ENCODE results near the gene MDFI.

Gene MDFI

DNA sequence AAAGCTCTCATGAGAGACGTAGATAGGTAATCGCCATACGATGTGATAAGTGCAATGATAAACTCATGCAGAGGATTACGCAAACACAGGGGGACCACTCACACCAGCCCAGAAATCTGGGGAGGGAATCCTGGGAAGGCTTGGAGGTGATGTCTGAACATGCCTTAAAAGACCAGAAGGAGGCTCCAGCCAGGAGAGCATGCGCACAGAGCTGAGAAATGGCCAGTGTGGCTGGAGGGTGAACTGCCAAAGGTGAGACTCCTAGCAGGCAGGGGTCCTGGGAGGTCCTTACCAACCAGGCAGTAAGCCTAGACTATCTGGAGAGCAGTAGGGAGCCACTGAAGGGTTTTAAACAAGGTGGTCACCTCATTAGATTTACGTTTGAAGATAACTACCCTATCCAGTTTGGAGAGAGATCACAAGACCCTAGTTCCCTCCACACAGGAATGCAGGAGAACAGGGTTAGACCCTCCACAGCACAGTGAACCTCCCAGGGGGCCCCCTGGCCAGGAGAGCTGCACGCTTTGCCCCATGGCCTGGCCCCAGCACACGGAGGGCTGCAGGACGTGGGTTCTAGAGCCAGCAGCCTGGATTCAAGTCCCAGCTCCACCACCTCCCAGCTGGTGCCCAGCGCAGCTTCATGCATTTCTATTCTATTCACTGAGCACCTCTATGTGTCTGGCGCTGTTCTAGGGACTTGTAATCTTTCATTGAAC lies 13.1 kb downstream of the MDFI start:
- no peak for DNase-seq

- DNase-seq, result no peak
Observed at GRCh38 chr6:41651962-41652657, 13.8 kb downstream of the MDFI start.

DNA sequence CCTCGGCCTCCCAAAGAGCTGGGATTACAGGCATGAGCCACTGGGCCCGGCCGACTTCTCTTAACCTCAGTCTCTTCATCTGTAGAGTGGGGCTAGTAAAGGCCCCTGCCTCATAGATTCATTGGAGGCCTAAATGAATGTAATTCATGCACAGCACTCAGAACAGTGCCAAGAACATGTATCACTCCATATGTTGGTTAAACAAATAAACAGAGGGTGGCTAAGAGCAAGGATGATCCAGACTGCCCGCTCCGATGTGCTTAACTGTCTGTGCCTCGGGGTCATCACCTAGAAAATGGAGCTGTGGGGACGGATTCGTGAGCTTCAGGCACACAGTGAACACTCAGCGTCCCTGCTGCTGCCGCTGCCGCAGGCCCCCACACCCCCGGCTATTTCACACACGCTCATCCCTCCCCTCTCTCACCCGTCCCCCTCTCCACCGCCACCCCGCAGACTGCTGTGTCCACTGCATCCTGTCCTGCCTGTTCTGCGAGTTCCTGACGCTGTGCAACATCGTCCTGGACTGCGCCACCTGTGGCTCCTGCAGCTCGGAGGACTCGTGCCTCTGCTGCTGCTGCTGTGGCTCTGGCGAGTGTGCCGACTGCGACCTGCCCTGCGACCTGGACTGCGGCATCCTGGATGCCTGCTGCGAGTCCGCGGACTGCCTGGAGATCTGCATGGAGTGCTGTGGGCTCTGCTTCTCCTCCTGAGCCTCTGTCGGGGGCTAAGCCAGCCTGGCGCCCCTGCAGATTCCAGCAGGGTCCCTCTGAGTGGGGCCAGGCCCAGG lies 14.8 kb downstream of the MDFI start:
- DNase-seq, result no peak

DNA sequence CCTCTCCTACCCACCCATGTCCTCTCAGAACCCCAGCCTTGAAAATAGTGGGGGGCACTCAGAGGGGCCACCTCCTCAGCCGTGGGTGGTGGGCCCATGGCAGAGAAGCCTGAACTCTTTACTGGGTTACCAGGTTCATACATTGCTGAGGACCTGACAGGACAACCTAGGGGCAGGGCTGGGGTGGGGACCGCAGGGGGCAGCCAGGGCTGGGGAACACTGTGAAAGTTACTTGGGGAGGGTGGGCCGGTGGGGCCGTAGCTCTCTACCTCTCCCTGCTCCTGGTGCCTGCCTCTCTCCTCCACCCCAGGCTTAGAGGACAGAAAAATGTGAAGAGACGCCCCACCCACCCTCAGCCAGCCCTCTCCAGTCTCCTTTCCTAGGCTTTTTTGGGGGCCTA lies 15.4 kb downstream of the MDFI start:
- no peak for DNase-seq

DNA sequence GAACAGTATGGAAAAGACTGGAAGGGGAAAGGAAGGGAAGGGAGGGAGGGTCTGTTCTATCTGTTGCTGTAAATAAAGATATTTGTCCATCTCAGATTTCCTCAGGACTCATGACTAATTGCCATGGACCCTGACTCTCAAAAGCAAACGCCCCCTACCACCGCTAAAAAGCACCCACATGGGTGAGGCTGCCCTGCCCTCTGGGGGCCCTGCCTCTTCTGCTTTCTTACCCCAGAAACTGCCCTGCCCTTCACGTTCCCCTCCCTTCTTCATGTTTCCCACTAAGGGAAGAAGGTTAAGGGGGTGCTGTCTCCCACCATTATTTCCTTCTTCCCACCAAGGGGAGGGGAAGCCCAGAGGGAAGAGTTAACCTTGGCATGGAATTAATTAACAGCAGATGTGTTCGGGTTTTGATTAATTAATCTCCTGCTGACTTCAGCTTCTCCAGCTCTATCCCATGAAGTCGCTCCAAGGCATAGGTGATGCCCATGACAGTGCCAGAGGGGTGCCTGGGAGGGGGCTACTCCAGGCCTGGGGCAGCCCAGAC lies 16.0 kb downstream of the MDFI start:
- peak in 1 of 2 experiments; percentile 15 for DNase-seq

GRCh38 chr6:41654698-41655151 lies 16.5 kb downstream of the MDFI start:
- no peak for DNase-seq

DNA sequence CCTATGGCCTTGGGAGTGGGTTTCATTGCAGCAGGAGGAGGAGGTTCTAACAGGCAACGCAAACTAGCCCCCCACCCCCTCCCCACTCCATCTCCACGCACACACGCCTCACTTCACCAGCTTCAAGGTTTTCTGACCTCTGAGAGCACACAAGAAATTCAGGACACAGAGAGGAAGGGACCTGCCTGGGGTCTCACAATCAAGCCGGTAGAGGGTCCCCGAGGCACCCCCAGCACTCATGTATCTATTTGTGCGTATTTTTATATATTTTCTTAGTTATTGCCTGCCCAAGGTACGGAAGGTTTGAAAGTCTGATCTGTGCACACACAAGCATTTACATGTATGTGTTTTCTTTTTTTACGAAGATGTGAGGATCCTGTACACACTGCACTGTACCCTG lies 16.9 kb downstream of the MDFI start:
- no peak for DNase-seq

DNA sequence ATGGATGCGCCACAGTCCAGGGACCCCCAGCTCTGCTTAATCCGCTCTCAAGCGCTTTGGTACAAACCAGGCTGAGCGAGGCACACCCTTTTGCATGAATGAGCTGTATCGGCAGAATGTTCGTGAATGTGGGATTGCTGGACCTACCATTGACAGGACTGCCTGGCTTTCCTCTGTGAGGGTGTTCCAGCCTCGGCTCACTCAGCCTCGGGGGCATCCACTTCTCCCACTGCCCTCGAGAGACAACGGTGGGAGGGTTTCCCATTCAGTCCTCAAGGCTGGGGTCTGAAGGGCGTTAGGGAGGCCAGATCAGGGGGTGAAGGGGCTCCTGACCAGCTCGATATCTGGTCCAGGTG lies 17.4 kb downstream of the MDFI start:
- no peak for DNase-seq

GRCh38 chr6:41656002-41656691 lies 17.9 kb downstream of the MDFI start:
- no peak for DNase-seq

DNA sequence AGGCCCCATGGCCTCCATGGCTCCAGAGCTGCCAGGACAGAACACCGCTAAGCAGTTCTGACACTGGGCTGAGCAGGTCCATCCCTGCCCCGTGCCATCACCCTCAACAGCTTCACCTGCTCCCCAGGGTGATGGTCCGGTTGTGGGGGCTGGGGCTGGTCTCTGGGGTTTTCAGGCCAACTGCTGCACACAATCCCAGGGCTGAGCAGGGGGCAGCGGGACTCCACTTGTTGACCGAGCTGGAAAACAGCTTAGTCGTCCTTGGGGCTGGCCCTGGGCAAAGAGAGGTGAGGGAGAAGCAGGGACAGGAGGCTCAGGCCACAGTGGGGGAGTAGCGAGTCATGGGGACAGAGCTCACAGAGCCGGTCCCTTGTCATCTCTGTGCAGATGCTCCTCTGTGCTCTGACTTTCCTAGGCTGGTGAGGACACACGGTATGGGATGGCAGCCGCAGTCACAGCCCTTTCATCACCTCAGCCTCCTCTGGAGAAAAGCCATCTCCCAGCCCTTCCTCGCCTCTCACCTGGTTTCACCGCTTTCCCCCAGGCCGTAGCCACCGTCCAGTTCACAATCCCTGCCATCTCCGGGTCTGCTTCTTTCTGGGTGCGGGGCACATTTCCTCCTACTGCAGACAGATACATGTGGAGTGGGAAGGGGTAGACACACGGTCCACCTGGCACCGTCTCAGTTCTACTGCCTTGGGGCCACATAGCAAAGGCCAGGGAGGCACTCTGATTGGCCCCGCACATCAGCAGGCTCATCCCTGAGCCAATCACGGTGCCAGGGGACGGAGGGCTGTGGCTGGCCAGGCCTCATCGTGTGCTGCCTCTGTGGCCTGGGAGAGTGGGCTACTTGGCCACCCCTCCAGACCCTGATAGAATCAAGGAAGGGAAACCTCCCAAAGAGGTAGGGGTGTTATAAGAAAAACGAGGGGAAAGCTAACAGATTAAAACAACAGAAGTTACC lies 19.1 kb downstream of the MDFI start:
- DNase-seq, result no peak

DNA sequence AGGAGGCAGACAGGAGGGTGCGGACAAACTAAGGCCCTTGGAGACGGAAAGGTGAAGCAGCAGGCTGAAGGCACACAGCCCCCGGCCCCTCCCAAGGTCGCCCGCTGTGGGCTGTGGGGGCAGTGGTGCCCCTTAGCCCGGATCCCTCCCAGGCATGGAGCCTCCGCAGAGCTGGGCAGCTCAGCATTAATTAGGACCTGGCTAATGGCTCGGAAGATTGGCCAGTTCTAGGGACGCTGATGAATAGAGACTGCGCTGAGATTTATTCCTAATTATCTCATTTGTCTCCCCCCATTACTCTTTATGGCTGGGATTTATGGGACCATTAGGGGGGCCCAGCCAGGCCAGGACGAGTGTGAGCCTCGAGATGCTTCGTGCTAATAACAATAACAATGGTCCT lies 20.4 kb downstream of the MDFI start:
- DNase-seq, result no peak

- DNase-seq, result no peak
Observed at GRCh38 chr6:41659935-41660334, 21.7 kb downstream of the MDFI start.

GRCh38 chr6:41663568-41663967 lies 25.3 kb downstream of the MDFI start:
- DNase-seq, result no peak

GRCh38 chr6:41664271-41664670 lies 26.0 kb downstream of the MDFI start:
- no peak for DNase-seq

GRCh38 chr6:41667195-41667594 lies 28.9 kb downstream of the MDFI start:
- DNase-seq, result no peak

GRCh38 chr6:41668968-41669367 lies 30.7 kb downstream of the MDFI start:
- DNase-seq, result no peak

GRCh38 chr6:41670703-41671360 lies 32.6 kb downstream of the MDFI start:
- peak in 1 of 2 experiments; percentile 38 for DNase-seq

DNA sequence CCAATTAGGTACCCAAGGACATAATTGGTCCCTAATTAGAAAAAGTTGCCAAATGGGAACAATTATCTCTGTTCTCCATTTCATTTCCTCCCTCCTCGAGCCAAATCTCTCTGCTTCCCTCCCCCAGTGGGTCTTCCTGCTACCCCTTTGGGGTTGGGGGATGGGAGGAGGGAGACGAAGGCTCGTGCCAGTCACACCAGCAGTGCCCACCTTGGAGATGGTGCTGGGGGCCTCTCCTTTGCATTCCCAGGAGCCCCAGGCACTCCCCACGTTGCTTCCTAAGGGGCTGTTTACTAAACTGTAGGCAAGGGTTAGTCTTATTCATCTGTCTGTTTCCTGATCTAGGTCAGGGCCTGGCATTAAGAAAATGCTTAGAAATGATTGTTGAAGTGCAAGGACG lies 33.1 kb downstream of the MDFI start:
- no peak for DNase-seq

- no peak for DNase-seq
Observed at GRCh38 chr6:41672016-41672415, 33.7 kb downstream of the MDFI start.

DNA sequence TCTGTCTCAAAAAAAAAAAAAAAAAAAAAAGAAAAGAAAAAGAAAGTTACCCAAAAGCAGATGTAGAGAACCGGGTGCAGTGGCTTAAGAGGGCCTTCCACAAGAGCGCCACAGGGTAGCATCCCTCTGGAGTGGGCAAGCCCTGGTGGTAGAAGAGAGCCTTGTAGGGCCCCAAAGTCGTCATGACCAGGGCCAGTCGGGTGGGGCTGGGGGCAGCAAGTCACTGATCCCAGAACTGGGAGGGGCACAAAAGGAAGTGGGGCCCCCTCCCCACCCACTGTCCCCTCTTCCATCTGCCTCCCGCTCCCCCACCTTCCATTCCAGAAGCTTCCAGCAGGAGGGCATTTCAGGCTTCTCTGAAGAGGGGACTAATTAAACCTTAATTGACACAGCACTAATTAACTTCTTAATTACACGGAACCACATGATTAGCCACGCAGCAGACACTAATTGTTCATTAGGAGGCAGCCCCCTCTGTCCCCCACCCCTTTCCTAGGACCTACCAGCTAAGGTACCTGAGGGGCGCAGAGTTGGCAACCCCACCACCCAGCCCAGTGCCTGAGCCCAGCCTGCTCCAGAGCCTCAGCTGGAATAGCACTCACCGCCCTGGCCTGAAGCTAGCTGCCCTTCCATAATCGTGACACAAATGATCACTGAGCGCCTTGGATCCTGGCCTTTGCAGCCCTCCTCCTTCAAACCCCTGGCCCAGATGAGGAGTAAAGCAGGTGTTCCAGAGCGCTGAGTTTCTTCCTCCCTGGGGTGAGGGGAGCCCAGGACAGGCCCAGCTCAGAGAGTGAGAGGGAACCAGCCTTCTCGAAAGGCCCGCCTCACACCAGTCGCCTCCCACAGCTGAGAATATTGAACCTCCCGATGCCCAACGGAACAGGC lies 34.8 kb downstream of the MDFI start:
- DNase-seq, result peak; percentile 16 to 52

All from NCI-H524 (cell line).